Lower leg skin (tissue), 3 donors: ENCODE data around the gene UCHL5.

ENCODE experiments used
- POLR2A ChIP-seq, 2 donors: fragments of 450-650 bp; IDR thresholded peaks; one replicate each; pipeline ENCODE4 v1.6.1; 2016 to 2017; ENCODE audit warnings: antibody characterized with exemption in 2 of 2, mild to moderate bottlenecking in 1 of 2, moderate library complexity in 1 of 2
- TF ChIP-seq, protein P1 (sequence below), 3 donors: fragments of 450-650 bp; IDR thresholded peaks; one replicate each; pipeline ENCODE4 v1.5.1; 2016; ENCODE audit warnings: antibody characterized with exemption in 3 of 3, mild to moderate bottlenecking in 3 of 3, moderate library complexity in 2 of 3

DNA sequence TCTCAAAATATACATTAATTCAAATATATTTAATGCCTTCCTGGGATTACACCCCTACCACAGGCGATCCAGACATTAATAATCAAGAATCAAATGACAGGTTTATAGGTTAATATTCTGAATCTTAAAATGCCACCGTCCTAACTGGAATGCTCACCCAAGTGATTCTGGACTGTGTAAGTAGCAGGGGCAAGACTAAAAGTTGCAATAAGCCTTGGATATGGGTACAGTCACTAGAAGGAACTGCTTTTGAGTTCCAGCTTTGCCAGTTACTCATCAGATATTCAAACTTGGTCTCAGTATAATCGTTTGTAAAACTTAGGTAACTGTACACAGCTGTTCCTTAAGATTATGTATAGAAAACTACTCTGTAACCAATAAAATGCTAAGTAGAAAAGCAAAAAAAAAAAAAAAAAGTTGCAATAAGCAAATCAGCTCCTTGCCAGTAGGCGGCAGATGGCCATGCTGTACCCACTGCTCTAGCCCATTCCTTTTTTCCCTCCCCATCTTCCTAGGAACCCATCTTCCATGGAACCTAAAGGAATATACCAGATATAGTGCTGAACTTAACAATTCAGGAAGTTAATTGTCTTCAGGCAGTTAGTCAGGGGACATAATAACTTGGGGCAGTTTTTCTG is 10.7 kb upstream of the UCHL5 start:
- no peak for TF ChIP-seq POLR2A (IDR thresholded peaks at IDR 0.05)
- TF ChIP-seq, protein P1, sequence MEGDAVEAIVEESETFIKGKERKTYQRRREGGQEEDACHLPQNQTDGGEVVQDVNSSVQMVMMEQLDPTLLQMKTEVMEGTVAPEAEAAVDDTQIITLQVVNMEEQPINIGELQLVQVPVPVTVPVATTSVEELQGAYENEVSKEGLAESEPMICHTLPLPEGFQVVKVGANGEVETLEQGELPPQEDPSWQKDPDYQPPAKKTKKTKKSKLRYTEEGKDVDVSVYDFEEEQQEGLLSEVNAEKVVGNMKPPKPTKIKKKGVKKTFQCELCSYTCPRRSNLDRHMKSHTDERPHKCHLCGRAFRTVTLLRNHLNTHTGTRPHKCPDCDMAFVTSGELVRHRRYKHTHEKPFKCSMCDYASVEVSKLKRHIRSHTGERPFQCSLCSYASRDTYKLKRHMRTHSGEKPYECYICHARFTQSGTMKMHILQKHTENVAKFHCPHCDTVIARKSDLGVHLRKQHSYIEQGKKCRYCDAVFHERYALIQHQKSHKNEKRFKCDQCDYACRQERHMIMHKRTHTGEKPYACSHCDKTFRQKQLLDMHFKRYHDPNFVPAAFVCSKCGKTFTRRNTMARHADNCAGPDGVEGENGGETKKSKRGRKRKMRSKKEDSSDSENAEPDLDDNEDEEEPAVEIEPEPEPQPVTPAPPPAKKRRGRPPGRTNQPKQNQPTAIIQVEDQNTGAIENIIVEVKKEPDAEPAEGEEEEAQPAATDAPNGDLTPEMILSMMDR (IDR thresholded peaks at IDR 0.05), result no peak
